K562 (cell line): Measurements from ENCODE around the gene SHC1. TPM values are rescaled to one million over a fixed set of nuclear protein-coding genes. Genes with fewer than 3 reads are reported as not detected.

ENCODE experiments used
- BACH1 ChIP-seq: fragments of 200-800 bp; sonication (Bioruptor generic); IDR thresholded peaks from 2 replicates; pipeline ENCODE4 v1.6.1; 2016; ENCODE audit warnings: missing genetic modification characterization, missing compliant biosample characterization
- CHD7 ChIP-seq: fragments of 200-600 bp; sonication (generic); IDR thresholded peaks from one replicate; pipeline ENCODE4 v1.6.1; 2012; ENCODE audit warnings: mild to moderate bottlenecking, low read depth, low read length, inconsistent platforms
- COPS2 ChIP-seq: fragments of 450-650 bp; conservative IDR thresholded peaks from 2 replicates; pipeline ENCODE4 v1.6.1; 2016; ENCODE audit warnings: mild to moderate bottlenecking, moderate library complexity
- MAFF ChIP-seq: IDR thresholded peaks from 2 replicates; pipeline ENCODE4 v1.6.1; 2012; ENCODE audit warnings: low read length, improper control_type of control experiment
- MYBL2 ChIP-seq, 2 experiments: fragments of 450-650 bp in 1 of 2; sonication (generic) in 1 of 2; formaldehyde crosslinking in 1 of 2; IDR thresholded peaks; 2 replicates each; pipeline versions ENCODE4 v1.6.1 to v1.8.1; 2017 to 2022; ENCODE audit warnings: borderline replicate concordance in 1 of 2, inconsistent platforms in 1 of 2, low read depth in 1 of 2, mild to moderate bottlenecking in 1 of 2, missing genetic modification reagents in 1 of 2, moderate library complexity in 1 of 2
- NR0B1 ChIP-seq: fragments of 450-650 bp; IDR thresholded peaks from one replicate; pipeline ENCODE4 v1.6.1; 2018; ENCODE audit warnings: mild to moderate bottlenecking, moderate library complexity; ENCODE audit not compliant: partially characterized antibody
- SIN3A ChIP-seq, 2 experiments: fragments of 150-350 bp in 1 of 2; IDR thresholded peaks; 2 replicates each; pipeline ENCODE4 v1.6.1; 2011 to 2016; ENCODE audit warnings: borderline replicate concordance in 2 of 2, low read depth in 2 of 2, low read length in 2 of 2, mild to moderate bottlenecking in 2 of 2, moderate library complexity in 2 of 2; ENCODE audit not compliant: control insufficient read depth in 1 of 2
- SMC3 ChIP-seq: conservative IDR thresholded peaks from 2 replicates; pipeline ENCODE4 v1.6.1; 2011; ENCODE audit warnings: low read depth, low read length, improper control_type of control experiment; ENCODE audit not compliant: insufficient read depth
- TAF15 ChIP-seq: fragments of 200-400 bp; formaldehyde crosslinking; IDR thresholded peaks from 2 replicates; pipeline ENCODE4 v1.6.1; 2017; ENCODE audit warnings: mild to moderate bottlenecking, low read depth, low read length, moderate library complexity
- polyA plus RNA-seq, 8 experiments: library from polyadenylated mRNA; depleted of rRNA in 4 of 8; stranded (reverse) in 5 of 8; unstranded in 3 of 8; fragments of >200 nt; fragmentation: Nextera tagmentation in 2 of 8; fragmentation: Illumina TruSeq in 1 of 8; extraction: Ambion mirVana in 2 of 8; extraction: Trizol in 1 of 8; gene quantifications; 2 replicates each; pipeline versions ENCODE4 v1.2.1 to v1.2.3, GENCODE V29; 2011 to 2014; ENCODE audit warnings: inconsistent platforms in 1 of 8, missing spikeins in 1 of 8
- total RNA-seq, 7 experiments: library from RNA; depleted of rRNA in 6 of 7; stranded (reverse); fragments of >200 nt in 6 of 7; fragmentation: Illumina TruSeq in 2 of 7; extraction: Trizol in 2 of 7; gene quantifications; 2 replicates each; pipeline versions ENCODE4 v1.2.1 to v1.2.3, GENCODE V29; 2011 to 2021; ENCODE audit warnings: low replicate concordance in 1 of 7
- TF ChIP-seq, protein P1 (sequence below): fragments of 450-650 bp; formaldehyde crosslinking; IDR thresholded peaks from 2 replicates; pipeline ENCODE4 v1.4.0; 2022; ENCODE audit warnings: mild to moderate bottlenecking, moderate library complexity
- TF ChIP-seq, protein P2 (sequence below): IDR thresholded peaks from 3 replicates; pipeline ENCODE4 v1.6.1; 2011; ENCODE audit warnings: borderline replicate concordance, mild to moderate bottlenecking; ENCODE audit not compliant: insufficient read length, insufficient read depth

The SHC1 gene
- total and polyA plus RNA-seq, 9 of the 15 experiments (the other 6 are each of a cell fraction or from before 2014, with no cell fraction given), result 4.1 to 113 (median 51.9) TPM

GRCh38 chr1:154974808-154975408 is 4.4 kb upstream of the SHC1 start (continued):
- TF ChIP-seq, protein P1, sequence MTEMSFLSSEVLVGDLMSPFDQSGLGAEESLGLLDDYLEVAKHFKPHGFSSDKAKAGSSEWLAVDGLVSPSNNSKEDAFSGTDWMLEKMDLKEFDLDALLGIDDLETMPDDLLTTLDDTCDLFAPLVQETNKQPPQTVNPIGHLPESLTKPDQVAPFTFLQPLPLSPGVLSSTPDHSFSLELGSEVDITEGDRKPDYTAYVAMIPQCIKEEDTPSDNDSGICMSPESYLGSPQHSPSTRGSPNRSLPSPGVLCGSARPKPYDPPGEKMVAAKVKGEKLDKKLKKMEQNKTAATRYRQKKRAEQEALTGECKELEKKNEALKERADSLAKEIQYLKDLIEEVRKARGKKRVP, result no peak
- TF ChIP-seq SIN3A (IDR thresholded peaks at IDR 0.05; ENCODE audit: borderline replicate concordance in 2 of 2, control insufficient read depth in 1 of 2, low read depth in 2 of 2, low read length in 2 of 2), result no peak
- TF ChIP-seq, protein P2, sequence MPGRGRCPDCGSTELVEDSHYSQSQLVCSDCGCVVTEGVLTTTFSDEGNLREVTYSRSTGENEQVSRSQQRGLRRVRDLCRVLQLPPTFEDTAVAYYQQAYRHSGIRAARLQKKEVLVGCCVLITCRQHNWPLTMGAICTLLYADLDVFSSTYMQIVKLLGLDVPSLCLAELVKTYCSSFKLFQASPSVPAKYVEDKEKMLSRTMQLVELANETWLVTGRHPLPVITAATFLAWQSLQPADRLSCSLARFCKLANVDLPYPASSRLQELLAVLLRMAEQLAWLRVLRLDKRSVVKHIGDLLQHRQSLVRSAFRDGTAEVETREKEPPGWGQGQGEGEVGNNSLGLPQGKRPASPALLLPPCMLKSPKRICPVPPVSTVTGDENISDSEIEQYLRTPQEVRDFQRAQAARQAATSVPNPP, result no peak
- no peak for TF ChIP-seq COPS2
- TF ChIP-seq TAF15, result no peak
- no peak for TF ChIP-seq MYBL2 (IDR thresholded peaks at IDR 0.05; ENCODE audit: low read depth)
- TF ChIP-seq MYBL2 (CRISPR knock-in tag; IDR thresholded peaks at IDR 0.05; ENCODE audit: borderline replicate concordance), result no peak
- no peak for TF ChIP-seq CHD7
- no peak for TF ChIP-seq SMC3
- TF ChIP-seq BACH1, result no peak
- no peak for TF ChIP-seq MAFF
- no peak for TF ChIP-seq NR0B1
